Neuronal stem cell (in vitro differentiated cells): ENCODE results near the gene RGL1.

Experiments used
- DNase-seq: peaks from one replicate; pipeline ENCODE4 v3.0.0-alpha.2; 2013; ENCODE audit warnings: low spot score
- H2AFZ ChIP-seq: one replicate; pipeline ENCODE4 v1.6.1; 2013; ENCODE audit warnings: mild to moderate bottlenecking, low read length, inconsistent platforms
- H2AK5ac ChIP-seq: 2 replicates; pipeline ENCODE4 v1.6.1; 2013; ENCODE audit warnings: low read depth, mild to moderate bottlenecking, inconsistent platforms, low read length, moderate library complexity, mixed read lengths
- H2BK120ac ChIP-seq: 2 replicates; pipeline ENCODE4 v1.6.1; 2013; ENCODE audit warnings: low read depth, mild to moderate bottlenecking, inconsistent platforms, low read length, moderate library complexity, mixed read lengths
- H2BK12ac ChIP-seq: one replicate; pipeline ENCODE4 v1.6.1; 2013; ENCODE audit warnings: low read length, inconsistent platforms
- H2BK15ac ChIP-seq: 2 replicates; pipeline ENCODE4 v1.6.1; 2013; ENCODE audit warnings: mild to moderate bottlenecking, low read length, inconsistent platforms, mixed read lengths
- H2BK5ac ChIP-seq: one replicate; pipeline ENCODE4 v1.6.1; 2013; ENCODE audit warnings: inconsistent platforms, mild to moderate bottlenecking, low read length, moderate library complexity
- H3K14ac ChIP-seq: one replicate; pipeline ENCODE4 v1.6.1; 2013; ENCODE audit warnings: low read length, inconsistent platforms
- H3K18ac ChIP-seq: 2 replicates; pipeline ENCODE4 v1.6.1; 2013; ENCODE audit warnings: low read length, inconsistent platforms
- H3K23ac ChIP-seq: 2 replicates; pipeline ENCODE4 v1.6.1; 2013; ENCODE audit warnings: low read depth, mild to moderate bottlenecking, mixed read lengths, low read length, inconsistent platforms; ENCODE audit not compliant: poor library complexity
- H3K27ac ChIP-seq: replicated peaks from 3 replicates; pipeline ENCODE4 v1.5.1; 2013; ENCODE audit warnings: low read length, inconsistent platforms
- H3K27me3 ChIP-seq, 3 experiments: 2 replicates each; pipeline ENCODE4 v1.6.1; 2013; ENCODE audit warnings: low read length in 3 of 3, mild to moderate bottlenecking in 2 of 3, inconsistent platforms in 1 of 3, low read depth in 1 of 3, mixed read lengths in 1 of 3, moderate library complexity in 1 of 3; ENCODE audit not compliant: control insufficient read depth in 3 of 3, insufficient read depth in 3 of 3
- H3K36me3 ChIP-seq, 2 donors: replicated peaks in 1 of 2; 2 replicates each; pipeline ENCODE4 v1.6.1; 2013; ENCODE audit warnings: low read length in 2 of 2; ENCODE audit not compliant: control insufficient read depth in 2 of 2, insufficient read depth in 2 of 2
- H3K4ac ChIP-seq: 2 replicates; pipeline ENCODE4 v1.6.1; 2013; ENCODE audit warnings: inconsistent platforms, mild to moderate bottlenecking, low read length, moderate library complexity
- H3K4me1 ChIP-seq, 2 donors: 1 replicate in 1 of 2; 2 replicates in 1 of 2; pipeline ENCODE4 v1.6.1; 2013; ENCODE audit warnings: low read length in 2 of 2, low read depth in 1 of 2; ENCODE audit not compliant: control insufficient read depth in 2 of 2, insufficient read depth in 1 of 2
- H3K4me2 ChIP-seq: one replicate; pipeline ENCODE4 v1.6.1; 2013; ENCODE audit warnings: mild to moderate bottlenecking, low read length, inconsistent platforms; ENCODE audit not compliant: insufficient read depth, poor library complexity, severe bottlenecking
- H3K4me3 ChIP-seq, 2 donors: 2 replicates each; pipeline ENCODE4 v1.5.1; 2013; ENCODE audit warnings: low read length in 2 of 2, mild to moderate bottlenecking in 2 of 2, inconsistent platforms in 1 of 2, moderate library complexity in 1 of 2
- H3K79me1 ChIP-seq: one replicate; pipeline ENCODE4 v1.6.1; 2013; ENCODE audit warnings: low read depth, mild to moderate bottlenecking, inconsistent platforms, low read length, moderate library complexity
- H3K9ac ChIP-seq: one replicate; pipeline ENCODE4 v1.6.1; 2013; ENCODE audit warnings: mild to moderate bottlenecking, low read depth, low read length, inconsistent platforms; ENCODE audit not compliant: poor library complexity
- H3K9me3 ChIP-seq, 2 donors: replicated peaks in 1 of 2; 2 replicates each; pipeline versions ENCODE3 to v1.6.1; 2013; ENCODE audit warnings: low read length in 2 of 2, mild to moderate bottlenecking in 2 of 2, inconsistent platforms in 1 of 2, low read depth in 1 of 2, mixed read lengths in 1 of 2, moderate library complexity in 1 of 2; ENCODE audit not compliant: control insufficient read depth in 2 of 2, insufficient read depth in 1 of 2
- H4K8ac ChIP-seq: one replicate; pipeline ENCODE4 v1.6.1; 2013; ENCODE audit warnings: low read depth, mild to moderate bottlenecking, inconsistent platforms, low read length, moderate library complexity
- H4K91ac ChIP-seq: one replicate; pipeline ENCODE4 v1.6.1; 2013; ENCODE audit warnings: low read length, low read depth, mild to moderate bottlenecking, inconsistent platforms; ENCODE audit not compliant: poor library complexity
- WGBS, 2 donors: extraction: QIAGEN DNeasy Blood & Tissue Kit; methylation state at CpG; one replicate each; pipeline ENCODE4 v1.1.7; 2013; ENCODE audit warnings: missing lambda C conversion rate in 2 of 2, mixed read lengths in 1 of 2; ENCODE audit not compliant: insufficient read length in 2 of 2, insufficient replicate concordance in 1 of 2; ENCODE audit errors: extremely low coverage in 2 of 2; 5-methylcytosine and 5-hydroxymethylcytosine counted together

The RGL1 gene

GRCh38 chr1:183776731-183777130 lies 28.2 kb upstream of the RGL1 start:
- Histone ChIP-seq H2AFZ (no peak overlapping the region), H3K9ac (no peak overlapping the region), H3K4me2 (no peak overlapping the region), H3K14ac (no peak overlapping the region), H3K36me3 (no peaks in the 10 kb centered on the region), H2AK5ac (no peak overlapping the region), H3K4ac (no peak overlapping the region), H2BK15ac (no peak overlapping the region), H2BK120ac (no peak overlapping the region), H2BK5ac (no peak overlapping the region), H3K4me1 (peaks cover 0 to 2% of the 10 kb centered on the region in 2 donors), H3K79me1 (no peaks in the 10 kb centered on the region), H3K4me3 (no peak overlapping the region), H3K9me3 (peaks cover 2 to 14% of the 10 kb centered on the region in 2 donors), H3K18ac (no peak overlapping the region), H2BK12ac (no peak overlapping the region), H3K27ac (no peak overlapping the region), H3K23ac (no peak overlapping the region), H4K91ac (no peak overlapping the region), H3K27me3 (no peaks in the 10 kb centered on the region), H4K8ac (no peak overlapping the region)
- DNase-seq = no peak
- no CpG with 5 or more reads among the region's 3 CpGs for WGBS, 2 donors

- H3K9me3 ChIP-seq = peaks cover 2 to 14% of the 10 kb centered on the region in 2 donors
- no peak overlapping the region for H3K23ac ChIP-seq
- H3K27ac ChIP-seq = no peak overlapping the region
- no peaks in the 10 kb centered on the region for H3K79me1 ChIP-seq
- no peak overlapping the region for H2AFZ ChIP-seq
- no peak overlapping the region for H3K9ac ChIP-seq
- WGBS, 2 donors = no CpG with 5 or more reads among the region's 3 CpGs
- H3K4me1 ChIP-seq = peaks cover 0 to 2% of the 10 kb centered on the region in 2 donors
- no peak overlapping the region for H3K4me3 ChIP-seq
- DNase-seq = no peak
- no peak overlapping the region for H2BK5ac ChIP-seq
- no peaks in the 10 kb centered on the region for H3K36me3 ChIP-seq
- no peak overlapping the region for H2BK120ac ChIP-seq
- H3K27me3 ChIP-seq = no peaks in the 10 kb centered on the region
- no peak overlapping the region for H3K4me2 ChIP-seq
- H3K4ac ChIP-seq = no peak overlapping the region
- H2AK5ac ChIP-seq = no peak overlapping the region
- no peak overlapping the region for H3K14ac ChIP-seq
- H3K18ac ChIP-seq = no peak overlapping the region
- H4K8ac ChIP-seq = no peak overlapping the region
- no peak overlapping the region for H2BK12ac ChIP-seq
- no peak overlapping the region for H2BK15ac ChIP-seq
- no peak overlapping the region for H4K91ac ChIP-seq
These were observed 27.6 kb upstream of the RGL1 start for GRCh38 chr1:183777328-183777727.

- H3K23ac ChIP-seq = no peak overlapping the region
- H3K18ac ChIP-seq = no peak overlapping the region
- no peak overlapping the region for H2BK120ac ChIP-seq
- H3K9me3 ChIP-seq = peaks cover 2 to 14% of the 10 kb centered on the region in 2 donors
- H4K91ac ChIP-seq = no peak overlapping the region
- H2BK12ac ChIP-seq = no peak overlapping the region
- WGBS, 2 donors = no CpG with 5 or more reads among the region's 3 CpGs
- H2AFZ ChIP-seq = no peak overlapping the region
- no peak overlapping the region for H4K8ac ChIP-seq
- H2AK5ac ChIP-seq = no peak overlapping the region
- H3K36me3 ChIP-seq = no peaks in the 10 kb centered on the region
- no peak overlapping the region for H3K4me3 ChIP-seq
- H3K4ac ChIP-seq = no peak overlapping the region
- no peak overlapping the region for H3K9ac ChIP-seq
- DNase-seq = no peak
- no peak overlapping the region for H3K14ac ChIP-seq
- H3K4me1 ChIP-seq = peaks cover 0 to 2% of the 10 kb centered on the region in 2 donors
- H2BK5ac ChIP-seq = no peak overlapping the region
- H3K27ac ChIP-seq = no peak overlapping the region
- H3K27me3 ChIP-seq = no peaks in the 10 kb centered on the region
- H2BK15ac ChIP-seq = no peak overlapping the region
- no peaks in the 10 kb centered on the region for H3K79me1 ChIP-seq
- no peak overlapping the region for H3K4me2 ChIP-seq
These were observed 26.9 kb upstream of the RGL1 start for GRCh38 chr1:183778045-183778444.

- no peak overlapping the region for H3K9ac ChIP-seq
- H2BK15ac ChIP-seq = no peak overlapping the region
- no peak overlapping the region for H3K4me2 ChIP-seq
- H2AK5ac ChIP-seq = no peak overlapping the region
- no CpG with 5 or more reads among the region's 4 CpGs for WGBS, 2 donors
- no peak overlapping the region for H3K23ac ChIP-seq
- no peaks in the 10 kb centered on the region for H3K79me1 ChIP-seq
- H4K91ac ChIP-seq = no peak overlapping the region
- H3K27ac ChIP-seq = no peak overlapping the region
- H3K18ac ChIP-seq = no peak overlapping the region
- no peak overlapping the region for H2BK12ac ChIP-seq
- no peak overlapping the region for H3K4me3 ChIP-seq
- H2BK120ac ChIP-seq = no peak overlapping the region
- peaks cover 2 to 14% of the 10 kb centered on the region in 2 donors for H3K9me3 ChIP-seq
- no peak overlapping the region for H4K8ac ChIP-seq
- H2AFZ ChIP-seq = no peak overlapping the region
- peaks cover 0 to 2% of the 10 kb centered on the region in 2 donors for H3K4me1 ChIP-seq
- H2BK5ac ChIP-seq = no peak overlapping the region
- H3K27me3 ChIP-seq = no peaks in the 10 kb centered on the region
- no peaks in the 10 kb centered on the region for H3K36me3 ChIP-seq
- no peak for DNase-seq
- H3K4ac ChIP-seq = no peak overlapping the region
- H3K14ac ChIP-seq = no peak overlapping the region
These were observed 26.1 kb upstream of the RGL1 start for GRCh38 chr1:183778568-183779433.
